ENCODE results near the gene SERPINB1.

DNA sequence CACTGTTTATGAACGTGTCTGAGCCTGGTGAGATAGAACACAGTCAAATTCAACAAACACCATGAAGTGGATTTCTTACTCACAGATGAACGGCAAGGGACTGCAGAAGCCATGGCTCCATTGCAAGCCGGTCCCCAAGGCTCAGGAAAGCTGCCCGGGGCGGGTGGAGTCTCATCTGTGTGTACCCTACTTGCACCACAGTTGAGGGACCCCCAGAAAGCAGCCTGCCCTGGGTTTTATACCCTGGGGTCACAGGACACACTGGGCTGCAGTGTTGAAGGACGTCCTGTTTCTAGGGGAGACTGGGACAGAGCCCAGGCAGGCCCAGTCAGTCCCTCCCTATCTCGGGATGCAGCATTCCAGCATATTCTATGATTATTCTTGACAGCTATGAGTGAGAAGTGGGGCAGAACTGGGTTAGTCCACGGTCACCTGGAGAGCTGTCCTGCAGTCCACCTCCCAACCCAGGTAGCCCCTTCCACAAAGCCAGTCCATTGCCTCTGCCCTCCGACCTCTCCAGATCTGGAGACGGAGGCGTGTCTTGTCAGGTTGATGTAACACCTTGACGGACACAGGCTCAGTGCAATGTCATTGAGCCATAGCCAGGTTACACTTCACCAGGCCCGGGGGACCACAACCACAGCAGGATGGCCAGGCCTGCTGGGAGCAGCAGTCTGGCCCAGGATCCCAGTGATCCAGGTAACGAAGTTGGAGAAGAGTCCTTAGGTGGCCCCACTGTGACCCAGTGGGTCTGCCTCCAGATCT lies 40.9 kb downstream of the SERPINB1 start:
- TF ChIP-seq EZH2phosphoT487 (conservative IDR thresholded peaks at IDR 0.05; ENCODE audit: low read length): no peak
- TF ChIP-seq, protein P1, sequence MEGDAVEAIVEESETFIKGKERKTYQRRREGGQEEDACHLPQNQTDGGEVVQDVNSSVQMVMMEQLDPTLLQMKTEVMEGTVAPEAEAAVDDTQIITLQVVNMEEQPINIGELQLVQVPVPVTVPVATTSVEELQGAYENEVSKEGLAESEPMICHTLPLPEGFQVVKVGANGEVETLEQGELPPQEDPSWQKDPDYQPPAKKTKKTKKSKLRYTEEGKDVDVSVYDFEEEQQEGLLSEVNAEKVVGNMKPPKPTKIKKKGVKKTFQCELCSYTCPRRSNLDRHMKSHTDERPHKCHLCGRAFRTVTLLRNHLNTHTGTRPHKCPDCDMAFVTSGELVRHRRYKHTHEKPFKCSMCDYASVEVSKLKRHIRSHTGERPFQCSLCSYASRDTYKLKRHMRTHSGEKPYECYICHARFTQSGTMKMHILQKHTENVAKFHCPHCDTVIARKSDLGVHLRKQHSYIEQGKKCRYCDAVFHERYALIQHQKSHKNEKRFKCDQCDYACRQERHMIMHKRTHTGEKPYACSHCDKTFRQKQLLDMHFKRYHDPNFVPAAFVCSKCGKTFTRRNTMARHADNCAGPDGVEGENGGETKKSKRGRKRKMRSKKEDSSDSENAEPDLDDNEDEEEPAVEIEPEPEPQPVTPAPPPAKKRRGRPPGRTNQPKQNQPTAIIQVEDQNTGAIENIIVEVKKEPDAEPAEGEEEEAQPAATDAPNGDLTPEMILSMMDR (IDR thresholded peaks at IDR 0.05; ENCODE audit: insufficient read depth, low read length, poor library complexity, severe bottlenecking): no peak

Measured in SU-DHL-6 (cell line).